GM21723 (cell line): ENCODE data around the gene NUP107.
"Not testable (repeated sequence)": the region's sequence is repeated elsewhere in the genome, so short reads cannot be mapped to it uniquely, and the experiment has no call there.

ENCODE experiments used
- ATAC-seq: cut with Tn5 transposase; IDR thresholded peaks from one replicate; pipeline ENCODE4 v1.9.1; 2021; ENCODE audit warnings: mild to moderate bottlenecking, moderate library complexity; ENCODE audit not compliant: unreplicated experiment

The NUP107 gene

DNA sequence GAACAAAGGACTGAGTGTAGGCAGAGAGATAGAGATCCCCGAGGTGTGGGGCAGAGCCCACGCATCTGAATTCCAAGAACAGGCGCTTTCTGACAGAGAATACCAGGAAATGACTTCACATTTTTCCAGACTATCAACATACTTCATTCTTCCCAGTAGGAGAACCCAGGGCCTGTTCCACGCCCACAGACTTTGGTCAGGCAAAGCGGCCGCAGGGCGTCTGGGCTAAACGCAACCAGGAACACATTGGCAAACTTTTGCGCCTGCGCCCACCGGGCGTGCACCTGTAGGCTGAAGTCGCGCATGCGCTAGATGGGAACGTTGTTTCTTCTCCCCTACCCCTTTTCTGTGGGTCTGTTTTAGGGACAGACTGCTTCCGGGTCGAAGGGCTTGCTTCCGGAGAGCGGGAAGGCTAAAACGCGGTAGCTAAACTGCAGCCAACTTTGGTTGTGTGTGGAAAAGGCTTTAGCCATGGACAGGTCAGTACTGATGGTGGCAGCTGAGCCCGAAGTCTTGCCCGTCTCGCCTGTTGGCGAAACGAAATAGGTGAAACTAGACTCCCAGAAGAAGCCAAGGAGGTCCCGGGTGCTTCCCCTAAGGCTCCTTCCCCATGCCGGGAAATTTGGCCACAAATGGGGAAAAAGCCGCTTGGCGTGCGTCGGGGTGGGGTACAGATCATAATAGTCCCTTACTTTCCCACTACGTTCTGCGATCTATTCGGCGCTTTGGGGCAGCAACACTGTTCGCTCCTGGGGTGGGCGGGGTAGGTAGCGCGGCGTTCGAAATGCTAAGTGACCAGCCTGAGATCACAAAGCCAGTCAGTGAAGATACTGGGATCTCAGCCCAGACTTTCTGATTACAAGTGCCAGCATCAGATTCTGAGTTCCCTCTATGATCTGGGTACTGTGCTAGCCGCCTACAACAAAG is at the start of gene NUP107:
NUP107 (plus strand) TSS at position 384 of the 927 bp plus-strand sequence; CDS start at position 472, 88 bp downstream.
- peak; percentile 96 for ATAC-seq

DNA sequence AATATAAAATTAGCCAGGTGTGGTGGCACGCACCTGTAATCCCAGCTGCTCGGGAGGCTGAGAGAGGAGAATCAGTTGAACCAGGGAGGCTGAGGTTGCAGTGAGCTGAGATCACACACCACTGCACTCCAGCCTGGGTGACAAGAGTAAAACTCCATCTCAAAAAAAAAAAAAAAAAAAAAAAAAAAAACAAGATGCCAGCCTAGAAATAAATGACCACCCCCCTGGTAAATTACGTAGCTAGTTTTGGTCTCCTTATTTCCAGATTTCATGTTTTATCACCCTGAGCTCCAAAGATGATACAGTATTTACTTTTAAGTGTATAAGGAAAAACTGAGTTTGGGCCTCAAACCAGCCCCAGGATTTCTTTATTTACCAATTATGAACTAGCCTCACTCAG is 49.3 kb upstream of the NUP107 start:
- ATAC-seq: not testable (repeated sequence)

DNA sequence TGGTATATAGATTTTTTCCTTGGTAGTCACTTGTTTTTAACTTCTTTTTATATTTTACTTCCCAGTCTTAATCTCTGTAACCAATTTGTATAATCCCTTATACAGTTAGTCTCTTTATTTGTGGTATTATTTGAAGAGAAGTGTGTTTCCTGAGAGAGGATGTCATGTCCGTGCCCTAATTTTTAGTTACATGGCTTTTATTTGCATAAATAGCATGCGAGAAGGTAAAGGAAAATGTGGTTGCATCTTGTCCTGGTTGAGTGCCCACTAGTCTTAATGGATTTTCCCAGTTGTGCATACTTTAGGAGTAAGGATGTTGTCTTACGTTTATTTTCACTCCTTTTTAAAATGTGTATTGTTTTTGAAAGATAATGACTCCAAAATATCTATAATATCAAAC is 48.6 kb upstream of the NUP107 start:
- ATAC-seq: no peak

DNA sequence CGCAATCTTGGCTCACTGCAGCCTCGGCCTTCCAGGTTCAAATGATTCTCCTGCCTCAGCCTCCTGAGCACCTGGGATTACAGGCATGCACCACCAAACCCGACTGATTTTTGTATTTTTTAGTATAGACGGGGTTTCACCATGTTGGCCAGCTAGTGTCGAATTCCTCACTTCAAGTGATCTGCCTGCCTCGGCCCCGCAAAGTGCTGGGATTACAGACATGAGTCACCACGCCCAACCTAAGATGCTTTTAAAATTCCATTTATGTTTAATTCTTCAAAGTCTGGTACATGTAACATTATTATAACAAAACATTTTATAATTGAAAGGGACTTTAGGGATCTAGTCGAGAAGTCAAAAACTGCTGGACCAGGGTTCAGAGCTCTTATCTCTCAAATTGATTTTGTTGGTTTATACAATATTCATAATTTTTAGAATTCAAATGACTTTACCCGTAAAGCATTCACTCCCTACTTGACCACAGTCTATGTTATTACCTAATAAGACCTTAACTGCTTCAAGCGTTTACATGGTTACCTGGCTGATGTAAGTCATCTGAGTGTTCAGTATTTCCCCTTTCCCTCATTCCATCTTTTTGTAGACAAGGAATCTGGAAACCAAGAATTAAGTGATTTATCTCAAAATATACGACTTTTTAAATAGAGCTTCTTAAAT is 47.9 kb upstream of the NUP107 start:
- no peak for ATAC-seq

DNA sequence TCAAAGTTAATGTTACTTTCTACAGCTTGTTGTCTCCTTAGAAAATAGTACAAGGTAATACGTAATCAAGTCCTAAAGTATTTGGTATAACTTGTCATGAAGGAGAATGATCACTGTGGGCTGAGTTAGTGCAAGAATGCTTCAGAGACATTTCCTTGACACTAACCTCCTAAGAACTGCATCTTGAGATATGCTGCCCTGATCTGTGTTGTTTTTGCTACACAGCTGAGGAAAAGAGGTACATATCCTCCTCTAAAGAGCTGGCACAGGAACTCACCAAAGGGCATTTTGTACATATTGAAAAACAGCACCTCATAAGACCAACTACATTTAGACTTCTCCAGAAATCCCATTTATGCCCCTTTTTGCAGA is 47.4 kb upstream of the NUP107 start:
- no peak for ATAC-seq

DNA sequence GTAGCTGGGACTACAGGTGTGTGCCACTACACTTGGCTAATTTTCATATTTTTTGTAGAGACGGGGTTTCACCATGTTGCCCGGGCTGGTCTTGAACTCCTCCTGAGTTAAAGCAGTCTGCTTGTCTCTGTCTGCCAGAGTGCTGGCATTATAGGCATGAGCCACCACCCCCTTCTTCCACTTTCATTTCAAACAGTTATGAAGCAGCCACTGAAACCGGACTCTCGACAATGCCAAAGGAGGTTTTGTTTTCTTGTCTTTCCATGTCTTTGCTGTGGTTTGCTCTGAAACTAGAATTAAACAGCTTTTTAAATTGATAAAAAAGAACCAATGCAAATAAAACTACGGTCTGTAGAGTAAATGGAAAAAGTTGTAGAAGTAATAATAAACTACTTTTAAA is 45.6 kb upstream of the NUP107 start:
- peak; percentile 78 for ATAC-seq

DNA sequence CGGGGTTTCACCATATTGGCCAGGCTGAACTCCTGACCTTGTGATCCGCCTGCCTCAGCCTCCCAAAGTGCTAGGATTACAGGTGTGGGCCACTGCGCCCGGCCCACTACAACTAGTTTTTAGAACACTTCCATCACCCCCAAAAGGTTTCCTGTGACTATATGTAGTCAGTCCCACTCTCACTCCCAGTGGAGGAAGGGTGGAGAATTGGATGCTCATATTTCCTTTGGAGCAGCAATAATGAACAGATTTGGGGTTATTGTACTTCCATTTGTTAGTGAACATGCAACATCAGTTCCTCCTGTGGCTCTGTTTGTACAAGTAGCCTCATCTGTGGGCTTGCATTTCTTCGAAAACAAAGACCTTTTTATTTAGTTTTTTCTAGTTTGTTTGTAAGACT is 40.3 kb upstream of the NUP107 start:
- ATAC-seq: no peak

DNA sequence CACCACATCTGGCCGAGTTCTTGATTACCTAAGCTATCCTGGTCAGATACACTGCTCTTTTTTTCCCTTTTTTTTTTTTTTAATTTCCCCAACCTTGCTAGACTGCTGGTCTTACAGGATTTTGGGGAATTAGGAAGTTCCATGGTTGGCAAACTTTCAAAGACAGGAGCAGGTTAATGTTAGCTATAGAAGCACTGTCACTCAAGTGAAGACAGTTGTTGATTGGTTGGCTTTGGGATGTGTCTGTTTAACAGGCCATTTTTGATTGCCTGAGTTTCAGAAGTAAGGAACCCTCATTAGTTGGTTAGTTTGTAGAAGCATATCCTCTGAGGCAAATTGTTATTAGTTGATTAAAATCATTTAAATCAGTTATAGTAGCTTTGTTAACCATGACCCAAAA is 39.3 kb upstream of the NUP107 start:
- no peak for ATAC-seq

DNA sequence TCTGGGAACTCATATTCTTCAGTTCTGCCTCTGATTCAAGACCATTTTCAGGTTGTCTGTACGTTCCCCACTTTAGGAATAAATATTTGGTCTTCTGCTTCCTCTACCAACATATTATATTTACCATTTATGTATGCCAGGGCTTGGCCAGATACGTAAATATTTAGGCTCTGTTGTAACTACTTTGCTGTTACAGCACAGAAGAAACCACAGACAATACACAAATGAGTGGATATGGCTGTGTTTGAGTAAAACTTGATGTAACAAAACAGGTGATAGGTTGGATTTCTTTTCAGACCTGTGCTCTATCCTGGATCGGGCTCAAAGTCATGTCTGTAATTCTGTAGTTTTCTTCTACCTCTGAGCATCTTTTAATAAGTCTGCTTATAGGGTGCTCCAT is 38.6 kb upstream of the NUP107 start:
- no peak for ATAC-seq

DNA sequence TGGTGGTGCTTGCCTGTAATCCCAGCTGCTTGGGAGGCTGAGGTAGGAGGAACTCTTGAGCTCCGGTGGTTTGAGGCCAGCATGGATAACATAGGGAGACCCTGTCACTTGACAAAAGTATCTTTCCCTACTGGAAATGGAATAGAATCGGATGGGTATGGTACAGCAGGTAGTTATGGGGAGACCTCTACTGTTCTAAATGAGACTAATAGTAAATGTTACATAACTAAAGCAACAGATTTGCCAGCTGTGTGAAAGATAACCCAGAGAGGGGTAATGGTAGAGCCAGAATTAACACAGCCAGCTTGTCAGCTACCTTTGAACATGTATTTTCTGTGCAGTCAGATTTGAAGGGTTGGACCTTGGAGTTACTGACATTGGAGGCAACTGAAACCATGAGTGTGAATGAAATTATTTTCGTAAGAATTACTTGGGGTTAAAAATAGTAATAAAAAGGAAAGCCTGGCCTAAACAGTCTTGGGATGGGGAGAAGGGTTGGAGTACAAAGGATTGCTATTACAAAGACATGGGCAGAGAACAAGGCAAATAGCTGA is 21.7 kb upstream of the NUP107 start:
- no peak for ATAC-seq

DNA sequence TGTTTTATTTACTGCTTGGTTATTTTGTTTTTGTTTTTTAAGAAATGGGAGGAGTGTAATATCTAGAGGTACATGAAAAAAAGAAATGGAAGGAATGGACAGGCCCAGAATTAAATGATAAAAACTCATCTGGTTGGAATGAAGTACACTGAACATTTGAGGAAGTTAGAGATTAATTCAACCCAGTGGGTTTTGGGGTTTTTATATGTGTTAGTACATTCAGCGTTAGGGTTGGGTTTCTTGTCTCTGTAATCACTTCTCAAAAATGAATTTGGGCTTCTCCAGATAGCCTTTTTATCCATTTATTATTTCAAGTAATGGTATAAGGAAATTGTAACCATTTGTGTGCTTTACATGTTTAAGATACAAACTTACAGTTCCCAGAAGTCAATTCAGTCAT is 19.5 kb upstream of the NUP107 start:
- no peak for ATAC-seq

DNA sequence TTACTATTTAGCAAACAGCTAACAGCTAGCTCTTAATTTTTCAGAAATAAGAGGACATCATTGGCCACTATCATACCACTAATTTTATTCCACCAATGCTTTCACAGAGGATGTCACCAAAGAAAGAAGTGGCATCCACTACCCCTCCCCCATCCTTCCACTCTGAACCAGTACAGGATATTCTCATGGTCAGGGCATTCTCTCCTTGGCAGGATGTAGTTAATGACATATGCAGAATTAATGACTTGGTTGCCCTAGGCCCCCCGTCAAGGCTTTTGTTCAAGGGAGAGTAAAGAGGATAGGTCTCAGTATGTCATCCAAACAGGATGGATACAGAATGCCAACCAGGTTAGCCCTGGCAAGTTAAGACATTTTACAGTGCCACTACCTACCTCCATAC is 18.9 kb upstream of the NUP107 start:
- ATAC-seq: no peak

DNA sequence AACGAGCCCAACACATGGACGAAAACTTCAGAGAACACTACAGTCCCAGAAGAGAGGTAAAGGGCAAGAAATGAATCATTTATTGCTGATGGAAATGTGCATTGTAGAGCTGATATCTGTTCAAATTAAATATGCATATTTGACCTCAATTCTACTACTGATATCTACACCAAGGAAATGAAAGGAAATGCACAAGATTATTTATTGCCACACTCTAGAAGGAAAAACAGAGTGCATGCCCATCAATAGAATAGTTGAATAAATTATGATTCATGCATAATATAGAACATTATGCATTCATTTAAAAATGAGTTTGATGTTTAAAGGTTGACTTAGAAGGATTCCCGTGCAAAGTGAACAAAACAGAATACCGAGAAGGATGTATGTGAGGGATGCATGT is 15.6 kb upstream of the NUP107 start:
- ATAC-seq: no peak

DNA sequence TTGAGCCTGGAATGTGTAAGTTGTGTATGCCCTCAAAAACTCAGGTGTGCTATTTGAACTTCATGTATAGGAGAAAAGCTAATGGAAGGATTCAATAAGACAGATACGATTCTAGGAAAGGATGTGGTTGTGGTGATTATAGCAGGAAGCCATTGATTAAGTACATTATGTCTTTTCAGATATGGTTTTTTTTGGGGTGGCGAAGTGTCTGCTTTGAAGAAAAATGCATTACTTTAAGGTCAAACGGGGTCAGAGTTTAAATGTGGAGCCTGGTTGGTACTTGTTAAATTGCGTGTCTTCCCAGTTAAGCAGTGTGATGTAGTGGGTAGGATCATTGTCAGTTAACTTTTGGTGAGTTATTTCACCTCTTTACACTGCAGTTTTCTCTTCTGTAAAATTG is 13.0 kb upstream of the NUP107 start:
- no peak for ATAC-seq

DNA sequence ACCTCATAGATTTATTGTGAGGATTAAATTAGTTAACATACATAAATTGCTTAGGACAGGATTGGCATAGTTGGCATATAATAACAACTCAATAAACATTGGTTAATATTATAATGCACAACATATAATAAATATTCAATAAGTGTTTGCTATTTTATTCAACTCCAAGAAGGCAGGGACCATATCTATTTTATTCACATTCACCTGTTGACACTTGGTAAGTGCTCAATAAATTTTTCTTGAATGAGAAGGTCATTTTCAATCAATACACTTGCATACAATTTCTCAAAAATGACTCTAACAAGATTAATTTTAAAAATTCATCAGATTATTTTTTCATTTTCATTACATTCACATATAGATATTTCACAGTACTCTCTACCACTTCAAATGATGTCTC is 12.4 kb upstream of the NUP107 start:
- ATAC-seq: no peak

DNA sequence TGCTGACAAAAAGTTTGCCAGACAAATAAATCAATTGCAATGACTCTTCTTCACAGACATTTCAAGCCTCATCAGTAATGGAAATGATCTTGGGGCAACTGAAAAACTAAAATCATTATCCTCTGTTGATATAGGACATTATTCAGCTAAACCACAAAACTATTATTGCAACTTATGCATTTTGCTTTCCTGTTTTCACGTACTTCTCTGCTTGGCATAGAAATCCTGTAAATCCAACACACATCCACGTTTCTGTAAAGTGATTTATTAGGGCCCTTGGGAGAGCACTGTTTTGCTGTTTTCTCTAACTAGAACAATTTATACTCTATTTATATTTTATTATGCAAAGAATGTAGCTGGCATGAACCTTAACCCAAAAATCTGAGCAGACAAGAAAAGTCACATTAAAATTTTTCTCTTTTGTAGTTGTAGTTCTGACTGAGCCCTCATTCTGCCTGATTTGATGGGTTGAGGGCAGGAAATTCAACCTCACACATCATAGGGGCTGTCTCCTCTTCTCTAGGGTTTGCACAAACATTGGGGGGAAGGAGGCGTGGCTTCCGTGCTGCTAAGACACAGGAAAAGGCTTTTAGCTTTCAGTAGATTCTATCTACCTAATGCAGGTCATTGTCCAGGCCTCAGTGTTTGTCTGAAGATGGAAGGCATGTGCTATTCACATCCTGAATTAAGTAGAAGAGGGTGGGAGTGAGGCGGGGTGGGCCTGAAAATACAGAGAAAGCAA is 11.5 kb upstream of the NUP107 start:
- ATAC-seq: no peak

DNA sequence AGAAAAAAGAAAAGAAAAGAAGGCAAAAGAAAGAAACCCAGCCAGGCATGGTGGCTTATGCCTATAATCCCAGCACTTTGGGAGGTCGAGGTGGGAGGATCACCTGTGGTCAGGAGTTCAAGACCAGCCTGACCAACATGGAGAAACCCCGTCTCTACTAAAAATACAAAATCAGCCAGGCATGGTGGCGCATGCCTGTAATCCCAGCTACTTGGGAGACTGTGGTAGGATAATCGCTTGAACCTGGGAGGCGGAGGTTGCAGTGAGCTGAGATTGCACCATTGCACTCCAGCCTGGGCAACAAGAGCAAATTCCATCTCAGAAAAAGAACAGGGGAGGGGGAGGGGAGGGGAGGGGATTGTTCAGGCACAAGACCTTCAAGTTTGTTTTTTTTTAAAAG is 9.9 kb upstream of the NUP107 start:
- ATAC-seq: not testable (repeated sequence)

DNA sequence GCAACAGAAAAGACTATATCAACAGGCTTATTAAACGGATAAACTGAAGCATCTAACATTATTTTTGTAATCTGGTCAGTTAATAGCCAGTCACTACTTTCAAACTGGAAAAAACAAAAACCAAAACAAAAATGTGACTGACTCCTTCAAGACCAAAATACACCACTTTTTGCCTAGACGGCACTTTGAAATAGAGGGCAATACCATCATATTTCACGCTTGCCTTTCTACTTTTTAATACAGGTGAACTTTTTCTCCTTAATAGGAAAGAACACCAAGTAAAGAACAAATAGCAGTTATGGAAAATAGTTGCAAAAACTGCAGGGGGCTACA is 550 bp upstream of the NUP107 start:
- ATAC-seq: no peak

DNA sequence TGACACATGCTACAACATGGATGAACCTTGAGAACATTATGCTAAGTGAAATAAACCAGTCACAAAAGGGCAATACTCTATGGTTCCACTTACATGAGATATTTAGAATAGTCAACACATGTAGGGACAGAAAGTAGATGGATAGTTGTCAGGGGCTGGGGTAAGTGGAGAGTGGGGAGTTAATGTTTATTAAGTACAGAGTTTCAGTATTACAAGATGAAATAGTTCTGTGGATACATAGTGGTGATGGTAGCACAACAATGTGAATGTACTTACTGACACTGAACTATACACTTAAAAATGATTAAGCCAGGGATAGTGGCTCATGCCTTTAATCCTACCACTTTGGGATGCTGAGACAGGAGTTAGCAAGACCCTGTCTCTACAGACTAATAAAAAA is 8.7 kb downstream of the NUP107 start:
- ATAC-seq: no peak

DNA sequence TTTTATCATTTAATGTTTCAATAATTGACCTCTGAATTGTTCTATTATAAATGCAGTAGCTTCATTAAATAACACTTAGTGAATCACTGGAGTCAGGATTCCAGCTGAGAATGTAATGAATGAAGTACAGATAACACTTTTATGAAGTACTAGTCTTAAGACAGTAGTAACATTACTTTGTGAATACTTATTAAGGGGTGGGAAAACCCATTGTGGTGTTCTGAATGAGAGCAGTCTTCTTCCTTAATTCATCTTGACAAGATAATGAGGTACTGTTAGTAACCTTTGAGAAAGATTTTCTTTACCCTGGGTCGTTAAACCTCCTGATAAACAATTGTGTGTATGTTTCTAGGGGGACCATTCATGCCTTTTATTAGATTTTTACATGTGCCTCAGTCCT is 12.7 kb downstream of the NUP107 start:
- no peak for ATAC-seq

DNA sequence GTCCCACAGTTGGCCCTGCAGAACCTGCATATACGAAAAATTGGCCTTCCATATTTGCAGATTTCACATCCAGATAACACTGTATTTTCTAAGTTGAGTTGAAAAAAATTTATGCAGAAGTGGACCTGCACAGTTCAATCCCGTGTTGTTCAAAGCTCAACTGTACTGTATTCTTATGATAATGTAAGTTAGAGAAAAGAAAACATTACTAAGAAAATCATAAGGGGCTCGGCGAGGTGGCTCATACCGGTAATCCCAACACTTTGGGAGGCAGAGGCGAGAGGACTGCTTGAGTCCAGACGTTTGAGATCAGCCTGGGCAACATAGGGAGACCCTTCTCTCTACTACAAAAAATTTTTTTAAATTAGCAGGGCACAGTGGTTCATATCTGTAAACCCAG is 41.0 kb downstream of the NUP107 start:
- ATAC-seq: no peak

DNA sequence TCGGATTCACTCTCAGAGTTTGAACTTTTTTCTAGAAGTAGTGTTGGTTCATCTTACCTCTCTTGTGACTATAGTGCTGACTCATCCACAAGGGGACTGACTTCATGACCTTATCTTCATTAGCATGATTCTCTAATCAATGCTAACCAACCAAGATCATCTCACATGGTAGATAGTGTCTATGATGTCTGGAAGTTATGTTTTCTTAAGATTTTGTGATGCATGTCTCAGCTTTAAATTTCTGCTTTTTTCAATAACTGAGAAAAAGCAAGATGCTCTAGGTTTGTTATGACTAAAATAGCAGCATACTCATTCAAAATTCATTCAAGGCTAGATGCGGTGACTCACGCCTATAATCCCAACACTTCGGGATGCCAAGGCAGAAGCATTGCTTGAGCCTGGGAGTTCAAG is 46.9 kb downstream of the NUP107 start:
- no peak for ATAC-seq
